Stomach smooth muscle (tissue), 2 donors: Measurements from ENCODE around the gene SLC39A3.

Source experiments
- H3K27ac ChIP-seq: one replicate; pipeline ENCODE4 v1.7.0; 2013; ENCODE audit warnings: mild to moderate bottlenecking, low read length, inconsistent platforms
- H3K27me3 ChIP-seq, 2 donors: one replicate each; pipeline ENCODE4 v1.7.0; 2013; ENCODE audit warnings: low read length in 2 of 2; ENCODE audit not compliant: insufficient read depth in 2 of 2, control insufficient read depth in 1 of 2
- H3K36me3 ChIP-seq, 2 donors: one replicate each; pipeline ENCODE4 v1.7.0; 2013; ENCODE audit warnings: low read length in 2 of 2; ENCODE audit not compliant: control insufficient read depth in 2 of 2, insufficient read depth in 2 of 2
- H3K4me1 ChIP-seq: one replicate; pipeline ENCODE4 v1.7.0; 2013; ENCODE audit warnings: low read length; ENCODE audit not compliant: control insufficient read depth, insufficient read depth
- H3K4me3 ChIP-seq, 2 donors: one replicate each; pipeline ENCODE4 v1.7.0; 2013; ENCODE audit warnings: low read length in 2 of 2
- H3K9ac ChIP-seq, 2 donors: one replicate each; pipeline ENCODE4 v1.7.0; 2013; ENCODE audit warnings: low read length in 2 of 2, mild to moderate bottlenecking in 1 of 2
- H3K9me3 ChIP-seq, 2 donors: one replicate each; pipeline ENCODE4 v1.7.0; 2013; ENCODE audit warnings: low read length in 2 of 2; ENCODE audit not compliant: control insufficient read depth in 2 of 2
- donor health status: healthy.
- donor health status: Pancreatic carcinoma.

SLC39A3 gene

GRCh38 chr19:2739602-2740313 lies at the start of gene SLC39A3:
Gene SLC39A3 (minus strand): TSS chr19:2740017. CDS start chr19:2737257, 2,760 bp downstream.
- Histone ChIP-seq H3K4me1 (peaks cover 15% of the 10 kb centered on the region), H3K36me3 (peaks cover 8 to 10% of the 10 kb centered on the region in 2 donors), H3K4me3 (peak within 1 kb of the TSS; percentile 87 to 93), H3K27ac (no peak within 1 kb of the TSS), H3K9ac (peak within 1 kb of the TSS; percentile 74 to 78), H3K9me3 (no peaks in the 10 kb centered on the region), H3K27me3 (peaks cover 0 to 3% of the 10 kb centered on the region in 2 donors)

- no peak overlapping the region for H3K9ac ChIP-seq
- H3K27ac ChIP-seq, result no peak overlapping the region
- H3K27me3 ChIP-seq, result no peaks in the 10 kb centered on the region
These were observed 48.4 kb upstream of the SLC39A3 start for GRCh38 chr19:2788237-2788636.

DNA sequence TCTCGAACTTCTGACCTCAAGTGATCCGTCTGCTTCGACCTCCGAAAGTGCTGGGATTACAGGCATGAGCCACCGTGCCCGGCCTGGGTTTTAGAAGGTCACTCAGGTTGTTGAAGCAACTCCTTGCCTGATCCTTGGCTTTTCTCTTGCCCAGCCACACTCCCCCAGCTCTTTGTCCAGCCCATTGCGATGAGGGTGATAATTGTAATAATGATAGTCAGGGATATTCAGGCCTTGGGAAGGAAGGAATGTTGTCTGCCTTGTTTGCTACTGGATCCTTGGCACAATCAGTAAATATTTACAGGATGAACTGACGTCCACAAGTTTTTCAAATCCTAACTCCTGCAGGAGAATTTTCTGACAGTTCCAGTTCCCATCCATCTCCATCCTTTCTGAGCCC lies 47.3 kb upstream of the SLC39A3 start:
- no peak overlapping the region for H3K9ac ChIP-seq
- H3K36me3 ChIP-seq, result peaks cover 4 to 12% of the 10 kb centered on the region in 2 donors
- H3K9me3 ChIP-seq, result no peaks in the 10 kb centered on the region
- H3K4me1 ChIP-seq, result peaks cover 25% of the 10 kb centered on the region
- H3K27me3 ChIP-seq, result no peaks in the 10 kb centered on the region
- no peak overlapping the region for H3K27ac ChIP-seq
- no peak overlapping the region for H3K4me3 ChIP-seq

More at GRCh38 chr19:2788237-2788636, 48.4 kb upstream of the SLC39A3 start:
- H3K9me3 ChIP-seq, result no peaks in the 10 kb centered on the region
- no peak overlapping the region for H3K4me3 ChIP-seq
- peaks cover 20% of the 10 kb centered on the region for H3K4me1 ChIP-seq
- H3K36me3 ChIP-seq, result peaks cover 4 to 12% of the 10 kb centered on the region in 2 donors

- H3K4me1 ChIP-seq, result peaks cover 41% of the 10 kb centered on the region
- peak within 1 kb of the TSS; percentile 85 to 86 for H3K4me3 ChIP-seq
- H3K27me3 ChIP-seq, result no peaks in the 10 kb centered on the region
- H3K9ac ChIP-seq, result peak within 1 kb of the TSS; percentile 74 to 86
- H3K9me3 ChIP-seq, result no peaks in the 10 kb centered on the region
- peak within 1 kb of the TSS; percentile 69 for H3K27ac ChIP-seq
- peaks cover 3 to 4% of the 10 kb centered on the region in 2 donors for H3K36me3 ChIP-seq
These were observed 45.6 kb upstream of the SLC39A3 start, which contains the start of gene THOP1 for GRCh38 chr19:2785244-2785997. Gene THOP1 (plus strand): TSS chr19:2785503. CDS start chr19:2785663, 160 bp downstream.

GRCh38 chr19:2783781-2784145 lies 43.9 kb upstream of the SLC39A3 start:
- Histone ChIP-seq H3K27ac (peak overlapping the region; percentile 87), H3K9me3 (no peaks in the 10 kb centered on the region), H3K9ac (no peak overlapping the region), H3K4me1 (peaks cover 51% of the 10 kb centered on the region), H3K27me3 (no peaks in the 10 kb centered on the region), H3K4me3 (peak overlapping the region; percentile 47 to 97), H3K36me3 (peaks cover 0 to 2% of the 10 kb centered on the region in 2 donors)

- H3K4me1 ChIP-seq, result peaks cover 51% of the 10 kb centered on the region
- H3K9me3 ChIP-seq, result no peaks in the 10 kb centered on the region
- peak within 1 kb of the TSS; percentile 87 for H3K27ac ChIP-seq
- H3K36me3 ChIP-seq, result peaks cover 0 to 1% of the 10 kb centered on the region in 2 donors
- no peaks in the 10 kb centered on the region for H3K27me3 ChIP-seq
- H3K4me3 ChIP-seq, result peak within 1 kb of the TSS; percentile 82 to 97
- H3K9ac ChIP-seq, result peak within 1 kb of the TSS; percentile 82 to 98
These were observed 43.3 kb upstream of the SLC39A3 start, which contains the start of gene SGTA for GRCh38 chr19:2782936-2783780. Gene SGTA (minus strand): TSS chr19:2783273. CDS start chr19:2769068, 14,205 bp downstream.

DNA sequence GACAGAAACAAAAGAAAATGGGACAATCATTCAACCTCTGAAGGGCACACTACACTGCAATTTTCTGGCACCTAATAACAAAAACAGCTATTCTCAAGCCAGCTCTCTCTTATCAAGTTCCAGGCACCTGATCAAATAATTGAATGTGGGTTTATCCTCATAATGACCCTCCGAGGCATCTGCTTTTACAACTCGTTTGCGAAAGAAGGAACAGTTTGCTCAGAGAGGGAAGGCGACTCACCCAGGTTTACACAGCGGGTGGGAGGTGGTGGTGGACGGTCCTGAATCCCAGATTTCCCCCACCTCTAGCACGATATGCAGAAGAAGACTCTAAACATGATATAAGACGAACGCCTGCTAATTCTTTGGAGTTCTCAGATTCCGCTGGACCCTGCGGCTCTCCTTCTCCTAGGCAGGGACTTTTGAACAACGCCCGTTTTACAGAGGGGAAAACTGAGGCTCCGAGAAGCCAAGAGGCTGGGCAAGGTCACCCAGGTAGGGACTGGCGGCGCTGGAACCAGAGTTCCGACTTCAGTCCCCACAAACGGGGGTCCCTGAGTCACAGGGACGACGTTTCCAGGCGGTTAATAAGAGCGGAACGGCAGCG lies 42.6 kb upstream of the SLC39A3 start:
- Histone ChIP-seq H3K9ac (peak overlapping the region; percentile 82 to 98), H3K36me3 (no peaks in the 10 kb centered on the region), H3K4me1 (peaks cover 52% of the 10 kb centered on the region), H3K9me3 (no peaks in the 10 kb centered on the region), H3K27me3 (no peaks in the 10 kb centered on the region), H3K27ac (peak overlapping the region; percentile 87), H3K4me3 (peak overlapping the region; percentile 82 to 97)

GRCh38 chr19:2780284-2780683 lies 40.5 kb upstream of the SLC39A3 start:
- H3K36me3 ChIP-seq, result no peaks in the 10 kb centered on the region
- H3K9ac ChIP-seq, result no peak overlapping the region
- H3K27ac ChIP-seq, result no peak overlapping the region
- H3K27me3 ChIP-seq, result no peaks in the 10 kb centered on the region
- H3K4me1 ChIP-seq, result peaks cover 46% of the 10 kb centered on the region
- no peak overlapping the region for H3K4me3 ChIP-seq
- no peaks in the 10 kb centered on the region for H3K9me3 ChIP-seq

- Histone ChIP-seq H3K4me3 (no peak overlapping the region), H3K4me1 (peaks cover 50% of the 10 kb centered on the region), H3K27ac (no peak overlapping the region), H3K36me3 (no peaks in the 10 kb centered on the region), H3K9me3 (no peaks in the 10 kb centered on the region), H3K27me3 (no peaks in the 10 kb centered on the region), H3K9ac (no peak overlapping the region)
These were observed 39.4 kb upstream of the SLC39A3 start for GRCh38 chr19:2779121-2779740.
